Stimulated activated CD4-positive, alpha-beta T cell treated with anti-CD3 and anti-CD28 coated beads, Interleukin-12 subunit alpha, Interleukin-12 subunit beta, amount 100 ng/mL, for 48 hours (primary cell): Measurements from ENCODE around the gene ANKRD11.
"Not testable (repeated sequence)": the region's sequence is repeated elsewhere in the genome, so short reads cannot be mapped to it uniquely, and the experiment has no call there.

ENCODE experiments used
- DNase-seq, 3 donors: peaks; one replicate each; pipeline ENCODE4 v3.0.0-alpha.2; 2020; ENCODE audit warnings: low read depth in 2 of 3, low spot score in 1 of 3

The ANKRD11 gene

GRCh38 chr16:89318871-89319630, 171.3 kb downstream of the ANKRD11 start:
- no peak for DNase-seq

- DNase-seq, result no peak
These were observed 172.0 kb downstream of the ANKRD11 start for GRCh38 chr16:89318430-89318758.

- no peak for DNase-seq
These were observed 172.5 kb downstream of the ANKRD11 start for GRCh38 chr16:89317729-89318429.

GRCh38 chr16:89317101-89317671, 173.2 kb downstream of the ANKRD11 start:
- no peak for DNase-seq

GRCh38 chr16:89316701-89317100, 173.7 kb downstream of the ANKRD11 start:
- no peak for DNase-seq

GRCh38 chr16:89315791-89316581, 174.4 kb downstream of the ANKRD11 start:
- DNase-seq, result peak; percentile 52 to 62 (median 59)

GRCh38 chr16:89315271-89315670, 175.1 kb downstream of the ANKRD11 start:
- no peak for DNase-seq

- no peak for DNase-seq
These were observed 175.5 kb downstream of the ANKRD11 start for GRCh38 chr16:89314854-89315253.

- no peak for DNase-seq
These were observed 176.0 kb downstream of the ANKRD11 start for GRCh38 chr16:89314357-89314756.

GRCh38 chr16:89313583-89313982, 176.8 kb downstream of the ANKRD11 start:
- no peak for DNase-seq

GRCh38 chr16:89312598-89313299, 177.6 kb downstream of the ANKRD11 start:
- no peak for DNase-seq

- DNase-seq, result no peak
These were observed 178.2 kb downstream of the ANKRD11 start for GRCh38 chr16:89312194-89312593.

GRCh38 chr16:89311636-89312035, 178.7 kb downstream of the ANKRD11 start:
- no peak for DNase-seq

- no peak for DNase-seq
These were observed 180.8 kb downstream of the ANKRD11 start for GRCh38 chr16:89309438-89310122.

- no peak for DNase-seq
These were observed 181.7 kb downstream of the ANKRD11 start for GRCh38 chr16:89308391-89309333.

GRCh38 chr16:89307421-89307805, 182.9 kb downstream of the ANKRD11 start:
- DNase-seq, result no peak

- DNase-seq, result not testable (repeated sequence)
These were observed 183.6 kb downstream of the ANKRD11 start for GRCh38 chr16:89306457-89307420.
